D721Med (cell line): ENCODE data around the gene DCDC2C.

ENCODE experiments used
- DNase-seq: peaks from one replicate; pipeline ENCODE4 v3.0.0; 2011; ENCODE audit warnings: low spot score; ENCODE audit not compliant: insufficient read length
- FAIRE-seq: peaks from 2 replicates; lab custom pipeline; 2011; peaks lifted over from hg19 to GRCh38; lab: Jason Lieb, UNC
- TF ChIP-seq, protein P1 (sequence below): IDR thresholded peaks from 2 replicates; pipeline ENCODE4 v1.5.1; 2012; ENCODE audit warnings: mild to moderate bottlenecking, control low read depth; ENCODE audit not compliant: insufficient read depth; ENCODE audit errors: missing control alignments

DCDC2C gene

GRCh38 chr2:3770724-3771415 is 67.5 kb downstream of the DCDC2C start:
- FAIRE-seq = no peak
- DNase-seq = no peak
- TF ChIP-seq, protein P1, sequence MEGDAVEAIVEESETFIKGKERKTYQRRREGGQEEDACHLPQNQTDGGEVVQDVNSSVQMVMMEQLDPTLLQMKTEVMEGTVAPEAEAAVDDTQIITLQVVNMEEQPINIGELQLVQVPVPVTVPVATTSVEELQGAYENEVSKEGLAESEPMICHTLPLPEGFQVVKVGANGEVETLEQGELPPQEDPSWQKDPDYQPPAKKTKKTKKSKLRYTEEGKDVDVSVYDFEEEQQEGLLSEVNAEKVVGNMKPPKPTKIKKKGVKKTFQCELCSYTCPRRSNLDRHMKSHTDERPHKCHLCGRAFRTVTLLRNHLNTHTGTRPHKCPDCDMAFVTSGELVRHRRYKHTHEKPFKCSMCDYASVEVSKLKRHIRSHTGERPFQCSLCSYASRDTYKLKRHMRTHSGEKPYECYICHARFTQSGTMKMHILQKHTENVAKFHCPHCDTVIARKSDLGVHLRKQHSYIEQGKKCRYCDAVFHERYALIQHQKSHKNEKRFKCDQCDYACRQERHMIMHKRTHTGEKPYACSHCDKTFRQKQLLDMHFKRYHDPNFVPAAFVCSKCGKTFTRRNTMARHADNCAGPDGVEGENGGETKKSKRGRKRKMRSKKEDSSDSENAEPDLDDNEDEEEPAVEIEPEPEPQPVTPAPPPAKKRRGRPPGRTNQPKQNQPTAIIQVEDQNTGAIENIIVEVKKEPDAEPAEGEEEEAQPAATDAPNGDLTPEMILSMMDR = no peak

- FAIRE-seq (no peak), DNase-seq (no peak)
- TF ChIP-seq, protein P1 = no peak
Measured at GRCh38 chr2:3771576-3771975, 68.2 kb downstream of the DCDC2C start.

DNA sequence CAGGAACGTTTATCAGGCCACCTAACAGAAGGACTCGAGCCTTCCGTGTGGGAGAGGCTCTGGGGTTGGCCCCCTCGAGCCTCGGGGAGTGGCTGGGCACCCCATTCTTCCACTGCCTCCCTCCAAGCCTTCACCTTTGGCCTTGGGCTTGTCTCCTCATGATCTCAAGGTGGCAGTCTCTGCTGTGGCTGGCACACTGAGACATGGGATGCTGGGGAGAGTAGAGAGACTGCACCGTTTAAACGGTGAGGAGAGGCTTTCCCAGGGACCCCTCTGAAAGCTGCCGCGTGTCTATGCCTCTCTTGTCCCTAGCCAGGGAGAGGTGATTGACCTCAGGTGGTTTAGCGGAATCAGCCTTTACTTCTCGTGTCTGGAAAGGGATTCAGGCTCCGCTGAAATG is 71.0 kb downstream of the DCDC2C start:
- DNase-seq (no peak), FAIRE-seq (no peak)
- TF ChIP-seq, protein P1 = no peak

DNA sequence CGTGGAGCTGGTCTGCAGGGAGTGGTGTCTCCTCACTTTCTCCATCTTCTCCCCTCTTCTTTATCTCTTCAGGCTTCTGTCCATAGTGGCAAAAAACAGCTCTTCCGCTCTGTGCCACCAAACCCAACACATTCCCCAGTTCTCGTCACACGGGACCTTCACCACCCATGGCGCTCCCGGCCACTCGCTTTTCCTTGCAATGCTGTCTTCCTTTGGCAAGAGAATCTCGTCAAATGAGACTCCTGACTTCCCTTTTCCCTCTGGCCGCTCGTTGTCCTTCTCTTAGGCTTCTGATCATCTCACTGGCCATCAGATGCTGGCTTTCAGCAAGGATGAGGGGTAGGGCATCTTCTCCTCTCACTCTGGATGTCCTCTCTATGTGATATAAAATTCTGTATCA is 72.9 kb downstream of the DCDC2C start:
- TF ChIP-seq, protein P1 = no peak
- no peak for FAIRE-seq
- no peak for DNase-seq

GRCh38 chr2:3777966-3778365 is 74.6 kb downstream of the DCDC2C start:
- DNase-seq = no peak
- FAIRE-seq = no peak

DNA sequence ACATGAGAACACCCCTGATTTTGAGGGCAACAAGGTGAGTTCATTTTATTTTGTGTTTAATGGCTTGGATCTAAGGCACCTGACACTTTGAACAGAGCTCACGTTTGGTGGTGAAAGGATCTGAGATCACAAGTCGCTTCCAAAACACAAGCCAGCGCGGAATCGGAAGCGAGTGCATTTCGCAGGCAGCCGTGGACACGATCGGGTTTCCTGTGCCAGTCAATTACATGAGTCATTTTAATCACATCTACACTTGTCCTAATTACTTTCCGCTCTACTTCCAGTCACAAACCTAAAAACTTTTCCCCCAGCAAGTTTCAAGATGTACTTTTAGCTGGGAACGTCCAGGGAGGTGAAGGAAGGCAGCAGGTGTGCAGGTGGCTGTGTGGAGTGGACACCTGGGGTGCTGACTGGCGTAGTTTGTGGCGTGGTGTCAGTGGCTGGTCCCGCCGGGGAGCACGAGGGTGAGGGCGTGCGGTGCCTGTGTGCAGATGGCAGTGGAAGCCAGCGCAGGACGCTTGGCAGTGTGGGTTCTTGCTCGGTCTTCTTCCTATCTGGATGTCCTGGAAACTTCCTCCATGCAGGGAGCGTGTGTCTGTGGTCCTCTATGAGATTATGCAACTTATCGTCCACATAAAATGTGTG is 75.6 kb downstream of the DCDC2C start:
- DNase-seq = no peak
- no peak for FAIRE-seq
- TF ChIP-seq, protein P1 = no peak

More at GRCh38 chr2:3777966-3778365, 74.6 kb downstream of the DCDC2C start:
- TF ChIP-seq, protein P1 = no peak
